GM12891 (cell line): ENCODE measurements around the gene LIMK1.

Source experiments
- PAX5 ChIP-seq: IDR thresholded peaks from 2 replicates; pipeline ENCODE4 v1.6.1; 2011; ENCODE audit warnings: low read length, moderate library complexity, mild to moderate bottlenecking; ENCODE audit not compliant: insufficient read depth, severe bottlenecking
- POLR2A ChIP-seq: IDR thresholded peaks from 2 replicates; pipeline ENCODE4 v1.6.1; 2011; ENCODE audit warnings: low read depth, low read length, control low read depth
- POLR2AphosphoS5 ChIP-seq: IDR thresholded peaks from 2 replicates; pipeline ENCODE4 v1.6.1; 2011; ENCODE audit warnings: low read depth, low read length, control low read depth

- TF ChIP-seq POLR2AphosphoS5 = no peak
- TF ChIP-seq POLR2A = no peak
- TF ChIP-seq PAX5 = no peak
Observed at GRCh38 chr7:74070619-74070921, 13.0 kb upstream of the LIMK1 start.
